GM12891 (cell line): ENCODE results near the gene KRT13.

Experiments used
- POLR2A ChIP-seq: IDR thresholded peaks from 2 replicates; pipeline ENCODE4 v1.6.1; 2011; ENCODE audit warnings: low read depth, low read length, control low read depth
- POLR2AphosphoS5 ChIP-seq: IDR thresholded peaks from 2 replicates; pipeline ENCODE4 v1.6.1; 2011; ENCODE audit warnings: low read depth, low read length, control low read depth
- TAF1 ChIP-seq: IDR thresholded peaks from 2 replicates; pipeline ENCODE4 v1.6.1; 2011; ENCODE audit warnings: low read depth, low read length, control low read depth

GRCh38 chr17:41512546-41513167, 7.2 kb upstream of the KRT13 start:
- no peak for TF ChIP-seq POLR2AphosphoS5
- TF ChIP-seq TAF1, result no peak
- TF ChIP-seq POLR2A, result no peak
